ENCODE data around the gene KRTAP10-10.
A peak's percentile ranks its signal among the peaks of the same experiment; 100 is the strongest.
"Not testable (repeated sequence)": the region's sequence is repeated elsewhere in the genome, so short reads cannot be mapped to it uniquely, and the experiment has no call there.

The KRTAP10-10 gene

DNA sequence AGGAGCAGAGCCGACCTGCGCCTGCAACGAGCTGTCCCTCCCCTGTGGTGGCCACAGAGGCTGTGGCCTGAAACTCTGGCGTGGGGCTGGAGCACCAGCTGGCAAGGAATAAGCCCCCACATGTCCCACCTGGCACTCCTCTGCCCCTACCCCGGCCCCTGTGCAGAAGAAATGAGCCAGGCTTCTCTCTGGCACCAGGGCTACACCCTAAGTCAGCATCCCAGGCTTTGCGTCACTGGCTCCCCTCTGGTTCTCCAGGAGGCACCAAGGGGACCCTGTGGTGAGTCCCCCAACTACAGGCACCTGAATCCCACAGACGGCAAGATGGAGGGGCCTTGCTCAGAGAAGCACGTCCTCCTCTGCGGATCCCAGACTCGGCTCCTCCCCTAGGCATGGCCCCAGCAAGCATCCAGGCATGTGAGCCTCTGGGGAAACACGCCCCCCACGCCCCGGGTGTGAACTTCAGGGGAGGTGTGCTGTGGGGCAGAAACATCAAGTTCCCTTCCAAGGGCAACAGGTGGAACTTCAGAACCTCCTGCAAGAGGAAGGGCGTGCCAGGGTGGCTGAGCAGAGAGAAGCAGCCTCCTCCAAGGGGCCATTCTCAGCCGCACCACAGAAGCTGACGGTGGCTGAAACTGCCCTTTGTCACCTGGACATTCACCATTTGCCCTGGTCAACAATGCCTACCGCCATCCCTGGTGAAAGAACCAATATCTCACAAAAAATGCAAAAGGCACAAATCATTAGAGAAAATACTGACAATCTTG lies 33.9 kb upstream of the KRTAP10-10 start:
- no peak for DNase-seq

DNA sequence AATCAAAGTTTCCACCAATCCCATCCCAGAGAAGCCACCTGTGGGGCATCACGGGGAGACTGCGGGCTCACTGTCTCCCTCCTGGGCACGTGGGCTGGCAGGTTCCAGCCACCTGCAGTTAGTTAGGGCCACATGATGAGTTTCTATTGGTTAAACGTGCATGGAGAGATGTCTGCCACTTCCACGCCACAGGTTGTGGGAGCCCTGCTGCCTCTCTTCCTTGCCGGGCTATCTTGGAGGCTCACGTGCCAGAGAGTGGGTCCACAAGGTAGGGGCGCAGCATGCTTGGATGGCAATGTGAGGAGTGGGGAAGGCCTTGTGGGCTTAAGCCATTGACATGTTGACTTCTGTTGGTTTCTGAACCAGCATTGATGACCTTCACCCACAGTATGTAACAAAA lies 33.2 kb upstream of the KRTAP10-10 start:
- DNase-seq: no peak

GRCh38 chr21:44606495-44606894 lies 30.7 kb upstream of the KRTAP10-10 start:
- no peak for DNase-seq

GRCh38 chr21:44609193-44609592 lies 28.0 kb upstream of the KRTAP10-10 start:
- DNase-seq: no peak

DNA sequence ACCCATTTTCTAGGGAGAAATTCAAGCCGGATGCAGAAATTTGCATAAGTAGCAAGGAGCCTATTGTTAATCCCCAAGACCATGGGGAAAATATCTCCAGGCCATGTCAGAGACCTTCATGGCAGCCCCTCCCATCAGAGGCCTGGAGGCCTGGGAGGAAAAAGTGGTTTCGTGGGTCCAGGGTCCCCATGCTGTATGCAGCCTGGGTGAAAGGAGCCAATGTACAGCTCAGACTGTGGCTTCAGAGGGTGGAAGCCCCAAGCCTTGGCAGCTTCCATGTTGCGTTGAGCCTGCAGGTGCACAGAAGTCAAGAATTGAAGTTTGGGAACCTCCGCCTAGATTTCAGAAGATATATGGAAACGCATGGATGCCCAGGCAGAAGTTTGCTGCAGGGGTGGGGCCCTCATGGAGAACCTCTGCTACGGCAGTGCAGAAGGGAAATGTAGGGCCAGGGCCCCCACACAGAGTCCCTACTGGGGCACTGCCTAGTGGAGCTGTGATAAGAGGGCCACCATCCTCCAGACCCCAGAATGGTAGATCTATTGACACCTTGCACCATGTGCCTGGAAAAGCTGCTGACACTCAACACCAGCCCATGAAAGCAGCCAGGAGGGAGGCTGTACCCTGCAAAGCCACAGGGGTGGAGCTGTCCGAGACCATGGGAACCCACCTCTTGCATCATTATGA lies 26.9 kb upstream of the KRTAP10-10 start:
- DNase-seq: not testable (repeated sequence)

DNA sequence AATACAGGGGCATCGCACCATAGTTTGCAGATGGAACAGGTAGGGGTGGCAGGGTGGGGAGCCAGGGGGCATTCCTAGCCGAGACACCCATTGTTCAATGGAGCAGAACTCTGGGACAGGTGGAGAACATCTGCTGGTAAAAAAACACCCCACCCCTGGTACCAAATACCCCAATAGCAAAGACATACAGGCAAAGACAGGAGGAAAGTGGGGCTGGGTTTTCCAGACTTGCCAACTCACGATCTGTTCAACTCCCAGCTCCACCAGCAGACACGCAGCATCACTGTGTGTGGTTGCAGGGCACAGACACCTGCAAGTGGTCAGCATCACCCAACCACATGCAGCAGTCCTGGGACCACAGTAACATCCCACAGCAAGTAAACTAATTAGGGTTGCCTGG lies 25.6 kb upstream of the KRTAP10-10 start:
- DNase-seq: no peak

DNA sequence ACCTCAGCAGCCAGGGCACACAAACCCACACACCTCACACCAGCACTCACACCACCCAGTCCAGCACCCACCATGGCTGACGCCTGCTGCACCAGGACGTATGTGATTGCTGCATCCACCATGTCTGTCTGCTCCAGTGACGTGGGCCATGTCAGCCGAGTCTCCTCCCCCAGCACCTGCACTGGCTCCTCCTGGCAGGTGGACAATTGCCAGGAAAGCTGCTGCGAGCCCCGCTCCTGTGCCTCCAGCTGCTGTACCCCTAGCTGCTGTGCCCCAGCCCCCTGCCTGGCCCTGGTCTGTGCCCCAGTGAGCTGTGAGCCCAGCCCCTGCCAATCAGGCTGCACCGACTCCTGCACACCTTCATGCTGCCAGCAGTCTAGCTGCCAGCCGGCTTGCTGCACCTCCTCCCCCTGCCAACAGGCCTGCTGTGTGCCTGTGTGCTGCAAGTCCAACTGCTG lies 25.1 kb upstream of the KRTAP10-10 start, which contains the start of gene KRTAP10-8:
KRTAP10-8 (plus strand) TSS at position 51 of the 458 bp plus-strand sequence; CDS start at position 73, 22 bp downstream.
- DNase-seq: no peak

DNA sequence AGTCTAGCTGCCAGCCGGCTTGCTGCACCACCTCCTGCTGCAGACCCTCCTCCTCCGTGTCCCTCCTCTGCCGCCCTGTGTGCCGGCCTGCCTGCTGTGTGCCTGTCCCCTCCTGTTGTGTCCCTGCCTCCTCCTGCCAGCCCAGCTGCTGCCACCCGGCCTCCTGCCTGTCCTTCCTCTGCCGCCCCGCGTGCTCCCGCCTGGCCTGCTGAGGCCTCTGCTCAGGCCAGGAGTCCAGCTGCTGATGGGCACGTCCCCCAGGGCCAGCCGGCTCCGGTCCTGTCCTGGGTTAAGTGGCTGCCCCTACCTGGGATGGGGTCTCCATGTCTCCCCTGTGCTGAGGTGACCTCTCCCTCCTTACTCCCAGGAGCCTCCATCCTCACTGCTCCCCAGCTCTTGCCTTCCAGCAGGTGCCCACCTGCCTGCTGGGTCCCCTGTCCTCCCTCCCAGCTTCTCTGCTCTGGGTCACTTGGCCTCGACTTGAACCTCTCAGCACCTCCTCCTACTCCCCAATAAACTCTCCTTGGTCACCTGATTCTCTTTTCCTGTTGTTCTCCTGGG lies 24.4 kb upstream of the KRTAP10-10 start:
- no peak for DNase-seq

- DNase-seq: no peak
Measured at GRCh38 chr21:44613386-44614155, 23.6 kb upstream of the KRTAP10-10 start.

DNA sequence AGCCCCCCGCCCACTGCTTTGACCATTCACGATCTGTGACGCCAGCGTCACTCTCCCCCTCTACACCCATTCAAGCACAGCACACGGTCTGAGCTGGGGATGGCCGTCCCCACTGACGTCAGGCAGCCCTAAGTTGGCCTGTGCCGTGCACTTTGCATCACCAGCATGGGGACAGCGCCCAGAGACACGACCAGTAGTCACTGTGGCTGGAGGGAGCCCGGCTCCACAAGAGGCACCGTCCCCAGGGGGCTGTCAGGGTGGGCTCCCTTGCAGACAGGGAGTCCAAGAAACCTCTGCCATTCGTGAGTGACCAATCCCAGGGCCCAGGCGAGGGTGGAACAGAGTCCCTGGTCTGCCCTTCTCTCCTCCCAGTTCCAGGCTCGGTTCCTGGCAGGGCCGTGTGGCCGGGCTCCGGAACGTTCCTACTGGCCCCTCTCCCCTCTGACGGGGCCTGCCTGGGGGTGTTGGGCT lies 23.0 kb upstream of the KRTAP10-10 start:
- no peak for DNase-seq

DNA sequence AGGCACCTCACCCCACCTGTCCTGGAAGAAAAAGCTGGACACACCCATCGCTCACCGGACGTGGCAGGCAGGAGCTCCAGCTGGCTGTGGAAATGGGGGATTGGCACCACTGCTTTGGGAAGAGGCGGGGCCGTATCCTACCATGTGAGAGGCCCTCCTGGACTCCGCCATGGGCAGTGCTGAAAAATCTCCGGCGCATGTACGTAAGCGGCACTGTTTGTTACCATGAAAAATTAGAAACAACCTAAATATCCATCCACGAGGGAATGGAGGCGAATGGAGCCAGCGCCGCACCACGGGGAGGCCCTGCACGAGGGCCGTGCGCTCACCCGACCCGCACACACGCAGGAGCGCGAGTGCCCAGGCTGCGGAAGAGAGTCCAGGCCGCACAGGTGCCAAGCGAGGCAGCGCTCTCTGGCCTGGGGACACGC lies 22.2 kb upstream of the KRTAP10-10 start:
- no peak for DNase-seq

DNA sequence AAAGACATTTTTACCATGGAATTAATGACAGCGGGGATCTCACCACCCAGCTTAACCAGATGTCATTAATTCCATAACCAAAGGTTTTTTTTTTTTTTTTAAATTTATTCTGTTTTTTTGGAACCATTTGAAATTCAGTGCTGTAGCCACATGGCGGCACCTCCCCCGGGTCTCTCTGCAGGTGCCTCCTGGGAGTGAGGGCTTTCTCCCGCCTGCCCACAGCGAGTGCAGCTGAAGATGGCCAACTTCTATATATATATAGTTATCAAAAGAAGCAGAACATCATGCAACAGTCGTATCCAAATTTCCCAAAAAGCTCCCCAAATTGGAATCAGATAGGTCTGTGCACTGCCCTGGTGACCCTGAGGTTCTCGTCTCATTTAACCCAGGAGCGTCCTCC lies 21.7 kb upstream of the KRTAP10-10 start:
- no peak for DNase-seq

DNA sequence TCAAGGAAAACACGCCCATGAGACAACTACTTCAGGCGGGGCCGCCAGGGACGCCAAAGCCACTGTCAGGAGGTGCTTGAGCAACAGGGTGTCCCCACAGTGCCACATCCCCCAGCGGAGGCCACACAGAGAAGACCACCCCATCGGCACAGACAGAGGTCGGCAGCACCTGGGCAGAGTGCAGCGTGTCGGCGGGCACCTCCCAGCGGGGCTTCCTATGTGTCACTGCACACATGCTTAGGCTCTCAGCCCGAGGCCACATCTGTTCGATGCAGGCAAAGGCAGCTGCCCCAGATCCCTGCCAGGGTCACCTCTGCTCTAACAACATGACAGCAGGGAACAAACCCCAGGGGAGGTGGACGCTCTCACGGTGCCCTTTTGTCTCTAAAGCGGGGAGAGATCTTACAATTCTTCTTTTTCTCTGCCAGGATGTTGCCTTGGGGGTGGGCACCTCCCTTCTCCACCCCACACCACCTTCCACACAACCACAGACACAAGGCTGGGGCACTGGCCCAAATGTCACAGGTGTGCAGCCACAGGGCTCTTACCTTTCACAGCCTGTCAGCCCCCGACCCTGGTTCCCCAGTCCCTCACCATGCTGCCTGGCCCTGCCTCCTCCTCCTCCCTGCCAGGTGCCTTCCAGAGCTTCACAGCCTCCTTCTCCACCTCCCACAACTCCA lies 21.1 kb upstream of the KRTAP10-10 start:
- no peak for DNase-seq

DNA sequence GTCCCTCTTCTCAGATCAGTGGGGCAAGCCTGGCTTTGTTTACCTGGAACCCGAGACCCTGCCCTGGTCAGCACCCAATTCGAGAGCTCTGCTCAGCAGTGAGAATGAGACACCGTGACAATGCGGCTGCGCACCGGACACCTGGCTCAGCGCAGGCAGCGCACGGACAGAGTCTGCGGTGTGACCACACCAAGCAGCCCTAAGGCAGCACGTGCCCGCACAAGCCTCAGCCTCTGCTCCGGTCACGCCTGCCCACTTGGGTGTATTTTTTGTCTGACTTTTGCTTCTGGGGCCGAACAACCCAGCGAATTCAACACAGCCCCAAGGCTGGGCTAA lies 20.6 kb upstream of the KRTAP10-10 start:
- DNase-seq: no peak

DNA sequence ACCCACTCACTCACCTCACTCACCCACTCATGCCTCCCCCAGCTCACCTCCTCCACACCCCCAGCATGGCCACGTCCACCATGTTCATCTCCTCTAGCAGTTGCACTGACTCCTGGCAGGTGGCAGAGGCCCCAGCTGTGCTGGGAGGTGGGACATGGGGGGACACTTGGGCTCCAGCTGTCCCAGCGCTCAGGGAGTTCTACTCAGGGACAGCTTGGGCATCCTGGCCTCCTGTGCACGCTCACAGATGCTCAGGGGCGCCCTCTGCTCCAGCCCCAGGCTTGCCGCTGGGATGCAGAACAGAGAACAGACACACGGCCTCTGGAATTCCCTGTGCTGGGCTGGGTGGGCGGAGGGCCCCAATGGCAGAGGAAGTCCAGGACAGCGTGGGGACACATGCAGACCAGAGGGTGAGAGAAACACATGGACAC lies 20.1 kb upstream of the KRTAP10-10 start:
- no peak for DNase-seq

DNA sequence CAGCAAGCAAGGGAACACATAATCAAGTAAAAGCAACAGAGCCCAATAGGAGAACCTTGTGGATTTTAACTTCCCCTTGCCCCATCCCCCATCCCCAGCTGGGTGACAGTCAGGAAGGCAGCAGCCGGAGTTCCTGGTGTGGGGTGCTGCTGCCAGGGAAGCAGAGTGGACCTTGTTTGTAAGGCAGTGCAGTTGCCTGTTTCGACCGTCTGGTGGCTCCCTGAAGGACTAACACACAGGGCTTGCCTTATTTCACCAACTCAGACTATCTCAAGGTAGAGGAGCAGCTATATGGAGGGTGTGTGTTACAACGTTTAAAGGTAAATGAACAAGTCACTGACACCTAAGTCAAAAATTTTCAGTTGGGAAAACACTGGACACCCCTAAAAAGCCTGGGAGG lies 18.7 kb upstream of the KRTAP10-10 start:
- DNase-seq: no peak

DNA sequence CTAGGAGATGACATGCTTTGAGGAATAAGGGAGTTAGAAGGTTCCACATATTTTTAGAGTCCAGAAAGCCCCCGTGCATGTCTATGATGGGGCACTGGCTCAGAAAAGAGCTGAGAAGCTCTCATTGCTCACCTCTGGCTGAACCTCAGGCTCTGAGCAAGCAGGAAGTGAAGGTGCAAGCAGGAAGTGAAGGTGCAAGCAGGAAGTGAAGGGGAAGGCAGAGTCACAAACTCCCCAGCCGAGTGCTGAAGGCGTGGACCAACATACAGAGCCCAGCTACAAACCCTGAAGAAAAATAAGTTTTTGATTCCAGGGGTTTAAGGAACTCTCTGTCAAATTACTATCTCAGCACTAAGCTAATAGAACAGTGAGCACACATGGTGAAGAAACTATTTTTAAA lies 18.2 kb upstream of the KRTAP10-10 start:
- peak; percentile 57 to 66 for DNase-seq

DNA sequence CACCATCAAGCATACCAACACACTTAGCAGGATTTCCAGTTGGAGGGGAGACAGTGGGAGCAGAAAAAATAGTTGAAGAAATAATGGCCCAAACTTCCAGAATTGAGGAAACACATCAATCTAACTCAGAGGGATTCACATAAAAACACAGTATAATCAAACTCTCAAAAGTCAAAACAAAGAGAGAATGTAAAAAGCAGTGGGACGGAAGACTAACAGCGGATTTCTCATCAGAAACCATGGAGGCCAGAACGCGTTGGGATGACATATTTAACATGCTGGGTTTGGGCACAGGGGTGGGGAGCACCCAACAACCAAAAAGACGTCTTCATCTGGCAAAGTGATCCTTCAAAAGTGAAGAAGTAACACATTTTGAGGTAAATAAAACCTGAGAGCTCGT lies 17.3 kb upstream of the KRTAP10-10 start:
- no peak for DNase-seq

- DNase-seq: no peak
Measured at GRCh38 chr21:44623575-44623974, 13.6 kb upstream of the KRTAP10-10 start.

DNA sequence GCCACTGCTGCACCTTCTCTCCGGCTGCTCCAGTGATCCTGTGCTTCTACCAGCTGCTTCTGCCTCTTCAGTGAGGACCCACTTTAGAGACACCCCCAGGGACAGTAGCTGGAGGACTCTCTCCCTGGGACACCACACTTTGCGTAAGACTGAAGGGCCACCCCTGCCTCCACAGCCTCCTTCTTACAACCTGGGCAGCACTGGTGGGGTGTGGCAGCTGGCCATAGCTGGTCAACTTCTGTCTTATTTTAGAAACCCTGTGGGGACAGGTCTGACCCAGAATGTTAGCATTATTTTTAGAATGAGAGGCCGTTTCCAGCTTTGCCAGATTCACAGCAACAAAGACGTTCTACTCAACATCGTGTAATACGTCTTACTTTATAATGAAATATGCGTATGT lies 11.4 kb upstream of the KRTAP10-10 start:
- DNase-seq: no peak

DNA sequence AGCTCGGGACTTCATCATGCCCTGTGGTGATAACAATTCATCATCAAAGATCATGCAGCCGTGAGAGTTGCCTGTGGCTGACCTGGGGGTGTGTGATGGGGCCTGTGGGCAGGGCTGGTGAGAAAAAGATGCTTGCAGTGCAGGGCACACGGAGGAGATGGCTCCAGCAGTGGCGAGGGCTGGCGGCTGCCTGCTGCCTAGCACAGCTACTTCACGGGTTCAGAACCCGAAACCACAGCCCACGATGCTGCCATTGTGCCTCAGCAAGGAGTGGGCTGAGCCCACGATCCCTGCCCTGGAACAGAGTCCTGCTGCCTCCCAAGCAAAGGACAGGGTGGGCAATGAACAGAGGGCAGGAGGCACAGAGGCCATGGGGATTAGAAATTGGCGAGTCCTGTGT lies 10.9 kb upstream of the KRTAP10-10 start:
- DNase-seq: no peak

DNA sequence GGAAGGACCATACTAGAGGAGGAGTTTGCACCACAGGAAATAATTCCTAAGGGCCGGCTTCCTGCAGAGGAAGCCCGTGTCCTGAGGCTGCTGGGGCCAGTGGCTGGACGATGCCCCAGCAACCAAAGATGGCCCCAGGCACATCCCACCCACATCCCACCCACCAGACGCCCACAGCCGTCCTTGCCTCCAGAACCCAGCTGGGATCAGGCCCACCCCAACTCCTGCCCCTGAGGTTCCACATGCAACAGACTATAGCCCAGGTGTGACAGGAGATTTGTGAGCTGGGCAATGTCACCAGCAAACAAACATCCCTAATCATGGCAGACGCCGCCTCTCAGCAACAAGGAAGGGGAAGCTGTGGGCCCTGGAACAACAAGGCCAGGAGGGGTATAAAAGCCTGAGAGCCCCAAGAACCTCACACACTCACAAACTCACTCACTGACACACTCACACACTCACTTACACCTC lies 10.4 kb upstream of the KRTAP10-10 start, which contains the start of gene KRTAP10-9:
KRTAP10-9 (plus strand) TSS at position 421 of the 471 bp plus-strand sequence. CDS start 79 bp downstream, outside the sequence.
- DNase-seq: no peak
